ENCODE results near the gene WRAP53.

Gene WRAP53

DNA sequence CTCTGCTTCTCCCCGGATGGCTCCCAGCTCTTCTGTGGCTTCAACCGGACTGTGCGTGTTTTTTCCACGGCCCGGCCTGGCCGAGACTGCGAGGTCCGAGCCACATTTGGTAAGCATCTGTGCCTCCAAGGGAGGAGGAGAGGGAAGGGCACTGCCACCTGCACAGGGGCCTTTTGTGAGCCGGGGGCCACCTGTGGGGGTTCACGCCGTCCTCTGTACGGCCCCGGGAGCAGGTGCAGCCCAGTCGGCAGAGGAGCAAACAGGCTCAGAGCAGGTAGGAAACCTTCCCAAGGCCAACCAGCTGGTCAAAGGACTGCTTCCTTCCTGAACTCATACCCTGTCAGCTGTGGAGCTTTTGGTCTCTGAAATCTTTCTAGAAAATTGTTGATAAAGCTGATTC lies 13.4 kb downstream of the WRAP53 start:
- H3K9me3 ChIP-seq (ENCODE audit: control insufficient read depth, insufficient read depth, low read length) = no peaks in the 10 kb centered on the region
- H3K27me3 ChIP-seq (ENCODE audit: control insufficient read depth, insufficient read depth, low read length) = no peaks in the 10 kb centered on the region
- no peak overlapping the region for H3K4me3 ChIP-seq (ENCODE audit: low read length)
- peaks cover 8% of the 10 kb centered on the region for H3K4me1 ChIP-seq (ENCODE audit: control insufficient read depth, insufficient read depth, low read length)
- H3K36me3 ChIP-seq (ENCODE audit: control insufficient read depth, insufficient read depth, low read length) = no peaks in the 10 kb centered on the region; the same call in 1 of the 2 replicates
- H3K27ac ChIP-seq (ENCODE audit: low read length) = no peak overlapping the region
- no CpG with 5 or more reads among the region's 14 CpGs for WGBS (ENCODE audit: insufficient coverage, insufficient read length)
- no peak for DNase-seq (ENCODE audit: low read depth, low spot score)

DNA sequence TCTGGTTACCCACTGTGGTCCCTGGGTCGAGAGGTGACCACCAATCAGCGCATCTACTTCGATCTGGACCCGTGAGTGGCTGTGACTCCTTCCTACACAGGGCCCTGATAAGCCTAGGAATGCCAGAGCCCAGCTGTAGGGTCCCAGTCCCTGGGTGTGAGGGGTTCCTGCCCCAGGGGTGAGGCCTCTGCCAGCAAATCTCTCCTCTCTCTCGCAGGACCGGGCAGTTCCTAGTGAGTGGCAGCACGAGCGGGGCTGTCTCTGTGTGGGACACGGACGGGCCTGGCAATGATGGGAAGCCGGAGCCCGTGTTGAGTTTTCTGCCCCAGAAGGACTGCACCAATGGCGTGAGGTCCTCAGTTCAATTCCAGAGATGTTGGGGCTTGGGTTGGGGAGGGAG lies 14.5 kb downstream of the WRAP53 start:
- Histone ChIP-seq H3K4me3 (ENCODE audit: low read length) (no peak overlapping the region), H3K36me3 (ENCODE audit: control insufficient read depth, insufficient read depth, low read length) (no peaks in the 10 kb centered on the region; the same call in 1 of the 2 replicates), H3K9me3 (ENCODE audit: control insufficient read depth, insufficient read depth, low read length) (no peaks in the 10 kb centered on the region), H3K27ac (ENCODE audit: low read length) (no peak overlapping the region), H3K4me1 (ENCODE audit: control insufficient read depth, insufficient read depth, low read length) (peaks cover 8% of the 10 kb centered on the region), H3K27me3 (ENCODE audit: control insufficient read depth, insufficient read depth, low read length) (no peaks in the 10 kb centered on the region)
- no peak for DNase-seq (ENCODE audit: low read depth, low spot score)
- no CpG with 5 or more reads among the region's 13 CpGs for whole genome bisulfite sequencing (ENCODE audit: insufficient coverage, insufficient read length)

DNA sequence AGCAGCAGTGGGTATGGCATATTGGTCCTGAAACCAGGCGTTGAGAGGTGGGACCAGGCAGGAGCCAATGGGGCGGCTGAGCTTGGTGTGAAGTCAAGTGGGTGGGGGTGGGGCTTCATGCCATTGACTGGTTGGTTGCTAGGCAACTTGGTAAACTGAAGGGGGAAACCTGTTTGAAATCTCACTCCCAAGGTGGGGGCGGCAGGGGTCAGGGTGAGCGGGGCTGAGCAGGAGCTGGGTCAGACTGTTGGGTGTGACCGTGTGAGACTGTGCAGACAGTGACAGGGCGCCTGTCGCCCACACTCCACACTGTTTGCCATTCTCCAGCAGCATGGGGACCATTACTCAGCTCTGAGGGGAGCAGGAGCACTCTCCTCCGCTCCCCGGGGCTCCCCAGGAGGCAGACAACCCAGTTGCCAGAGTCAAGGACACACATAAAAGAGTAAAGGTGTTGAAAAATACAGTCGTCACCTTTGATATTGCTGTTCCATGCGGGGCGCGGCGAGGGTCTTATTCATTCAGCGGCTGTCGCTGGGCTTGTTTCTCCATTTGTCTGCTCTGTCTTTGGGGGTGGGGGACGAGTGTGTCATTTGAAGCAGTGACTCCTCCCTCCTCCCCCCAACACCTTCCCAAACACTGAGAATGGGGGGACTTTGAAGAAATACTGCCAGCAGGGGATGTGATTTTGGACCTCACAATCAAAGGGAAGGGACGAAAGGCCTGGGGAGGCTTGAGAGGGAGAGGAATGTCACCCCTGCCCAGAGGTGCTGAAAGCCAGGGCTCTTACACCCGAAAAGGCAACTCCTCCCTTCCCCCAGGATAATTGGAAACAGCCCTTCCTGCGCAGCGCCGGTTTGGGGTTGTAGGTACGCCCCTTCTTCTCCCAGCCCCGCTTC lies 15.6 kb downstream of the WRAP53 start:
- peaks cover 8% of the 10 kb centered on the region for H3K4me1 ChIP-seq (ENCODE audit: control insufficient read depth, insufficient read depth, low read length)
- no CpG with 5 or more reads among the region's 24 CpGs for WGBS (ENCODE audit: insufficient coverage, insufficient read length)
- no peaks in the 10 kb centered on the region for H3K27me3 ChIP-seq (ENCODE audit: control insufficient read depth, insufficient read depth, low read length)
- DNase-seq (ENCODE audit: low read depth, low spot score) = no peak
- no peaks in the 10 kb centered on the region; the same call in 1 of the 2 replicates for H3K36me3 ChIP-seq (ENCODE audit: control insufficient read depth, insufficient read depth, low read length)
- peak overlapping the region; percentile 13; the same call in 1 of the 2 replicates for H3K4me3 ChIP-seq (ENCODE audit: low read length)
- no peaks in the 10 kb centered on the region for H3K9me3 ChIP-seq (ENCODE audit: control insufficient read depth, insufficient read depth, low read length)
- H3K27ac ChIP-seq (ENCODE audit: low read length) = no peak overlapping the region

DNA sequence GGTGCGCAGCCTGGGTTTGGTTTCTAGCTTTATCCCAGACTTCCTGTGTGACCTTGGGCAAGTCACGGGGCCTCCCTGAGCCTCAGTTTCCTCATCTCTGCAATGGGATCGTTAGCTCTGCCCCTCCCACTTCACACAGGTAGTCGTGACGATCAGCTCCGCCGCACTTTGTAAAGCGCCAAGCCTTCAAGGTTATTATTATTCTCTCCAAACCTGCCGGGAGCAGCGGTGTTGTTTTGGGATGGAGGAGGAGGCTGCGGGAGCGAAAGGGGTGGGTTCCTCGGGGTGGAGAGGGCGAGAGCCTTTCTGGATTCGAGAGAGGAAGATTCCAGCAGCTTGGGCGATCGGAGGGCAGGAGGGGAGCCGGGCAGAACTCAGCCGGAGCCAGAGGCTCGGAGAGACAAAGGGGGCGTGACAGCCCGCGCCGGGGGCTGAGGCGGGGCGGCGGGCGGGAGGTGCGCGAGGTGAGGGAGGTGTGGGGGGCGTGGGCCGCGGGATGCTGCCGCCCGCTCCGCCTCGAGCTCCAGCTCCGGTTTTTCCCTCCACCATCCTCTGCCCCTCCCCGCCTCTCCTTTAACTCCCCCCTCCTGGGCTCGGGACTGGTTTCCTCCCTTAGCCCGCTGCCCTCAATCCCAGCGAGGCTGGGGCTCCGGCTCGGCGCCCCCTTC lies 16.5 kb downstream of the WRAP53 start, which contains the start of gene EFNB3:
Gene EFNB3 (plus strand): TSS at position 602 of the 668 bp plus-strand sequence. CDS start 397 bp downstream, outside the sequence.
- Histone ChIP-seq H3K27me3 (ENCODE audit: control insufficient read depth, insufficient read depth, low read length) (no peaks in the 10 kb centered on the region), H3K4me3 (ENCODE audit: low read length) (peak within 1 kb of the TSS; percentile 64), H3K9me3 (ENCODE audit: control insufficient read depth, insufficient read depth, low read length) (no peaks in the 10 kb centered on the region), H3K4me1 (ENCODE audit: control insufficient read depth, insufficient read depth, low read length) (peaks cover 8% of the 10 kb centered on the region), H3K36me3 (ENCODE audit: control insufficient read depth, insufficient read depth, low read length) (no peaks in the 10 kb centered on the region; the same call in 1 of the 2 replicates), H3K27ac (ENCODE audit: low read length) (no peak within 1 kb of the TSS)
- WGBS (ENCODE audit: insufficient coverage, insufficient read length) = no CpG with 5 or more reads among the region's 45 CpGs
- DNase-seq (ENCODE audit: low read depth, low spot score) = no peak

DNA sequence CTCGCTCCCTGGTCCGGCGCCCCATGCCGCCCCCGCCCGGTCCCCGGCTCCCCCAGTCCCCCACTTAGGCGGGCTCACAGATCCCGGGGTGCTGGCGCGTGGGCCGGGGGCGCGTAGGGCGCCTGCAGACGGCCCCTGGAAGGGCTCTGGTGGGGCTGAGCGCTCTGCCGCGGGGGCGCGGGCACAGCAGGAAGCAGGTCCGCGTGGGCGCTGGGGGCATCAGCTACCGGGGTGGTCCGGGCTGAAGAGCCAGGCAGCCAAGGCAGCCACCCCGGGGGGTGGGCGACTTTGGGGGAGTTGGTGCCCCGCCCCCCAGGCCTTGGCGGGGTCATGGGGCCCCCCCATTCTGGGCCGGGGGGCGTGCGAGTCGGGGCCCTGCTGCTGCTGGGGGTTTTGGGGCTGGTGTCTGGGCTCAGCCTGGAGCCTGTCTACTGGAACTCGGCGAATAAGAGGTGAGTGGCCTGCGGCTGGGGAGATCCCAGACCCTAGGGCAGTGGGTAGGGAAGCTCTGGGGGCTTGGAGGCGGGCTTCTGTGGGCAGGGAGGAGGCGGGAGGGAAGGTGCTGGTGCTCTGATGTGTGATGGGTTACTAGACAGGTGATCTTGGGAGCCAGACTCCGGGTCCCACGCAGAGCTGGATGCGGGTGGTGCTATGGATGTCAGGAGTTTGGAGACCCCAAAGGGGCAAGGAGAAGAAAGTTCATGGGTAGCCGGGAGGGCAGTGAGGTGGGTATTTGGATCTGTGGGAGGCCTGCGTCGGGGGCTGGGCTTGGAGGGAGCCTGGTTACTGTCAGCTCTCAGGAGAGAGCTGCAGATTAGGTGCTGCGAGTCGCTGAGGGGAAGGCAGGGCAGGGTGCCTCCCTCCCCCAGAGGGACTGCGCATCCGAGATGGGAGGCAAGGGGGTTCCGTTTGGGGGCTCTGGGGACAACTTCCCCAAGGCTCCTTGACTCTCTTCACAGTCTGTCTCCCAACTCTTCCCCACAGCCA lies 17.3 kb downstream of the WRAP53 start:
- Histone ChIP-seq H3K4me1 (ENCODE audit: control insufficient read depth, insufficient read depth, low read length) (peaks cover 8% of the 10 kb centered on the region), H3K9me3 (ENCODE audit: control insufficient read depth, insufficient read depth, low read length) (no peaks in the 10 kb centered on the region), H3K27me3 (ENCODE audit: control insufficient read depth, insufficient read depth, low read length) (no peaks in the 10 kb centered on the region), H3K4me3 (ENCODE audit: low read length) (peak overlapping the region; percentile 64), H3K27ac (ENCODE audit: low read length) (no peak overlapping the region), H3K36me3 (ENCODE audit: control insufficient read depth, insufficient read depth, low read length) (no peaks in the 10 kb centered on the region; the same call in 1 of the 2 replicates)
- DNase-seq (ENCODE audit: low read depth, low spot score) = no peak
- no CpG with 5 or more reads among the region's 50 CpGs for WGBS (ENCODE audit: insufficient coverage, insufficient read length)

DNA sequence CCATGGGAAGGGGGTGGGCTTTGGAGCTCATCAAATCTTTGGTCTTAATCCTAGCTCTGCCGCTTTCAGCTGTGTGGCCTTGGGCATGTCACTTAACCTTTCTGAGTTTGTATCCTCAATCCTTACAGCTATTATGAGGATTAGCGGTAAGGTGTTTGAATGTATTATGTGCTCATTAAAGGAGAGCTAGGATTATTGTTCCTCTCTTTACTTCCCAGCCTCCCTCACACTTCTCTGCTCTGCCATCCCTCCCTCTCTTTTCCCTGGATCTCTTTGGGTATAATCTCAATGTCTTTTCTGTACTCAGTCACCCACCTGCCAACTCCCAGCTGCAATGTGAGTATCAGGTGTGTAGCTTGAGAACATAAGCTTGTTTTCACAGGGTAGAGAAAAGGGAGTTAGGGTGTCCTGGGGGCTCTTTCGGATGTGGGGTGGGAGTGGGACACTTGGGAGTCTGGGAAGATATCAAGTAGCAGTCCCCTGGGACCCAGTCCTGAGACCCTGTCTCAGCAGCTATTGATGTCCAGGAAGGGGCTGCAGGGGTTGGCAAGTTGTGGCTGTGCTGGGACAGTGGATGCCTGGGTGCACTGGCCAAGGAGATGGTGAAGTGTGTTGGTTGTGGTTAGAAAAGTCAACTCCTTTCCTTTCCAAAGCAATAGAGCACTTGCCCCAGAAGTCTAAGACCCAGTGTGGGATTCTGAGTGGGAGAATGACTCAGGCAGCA lies 18.5 kb downstream of the WRAP53 start:
- H3K9me3 ChIP-seq (ENCODE audit: control insufficient read depth, insufficient read depth, low read length) = no peaks in the 10 kb centered on the region
- H3K36me3 ChIP-seq (ENCODE audit: control insufficient read depth, insufficient read depth, low read length) = no peaks in the 10 kb centered on the region; the same call in 1 of the 2 replicates
- H3K27ac ChIP-seq (ENCODE audit: low read length) = no peak overlapping the region
- WGBS (ENCODE audit: insufficient coverage, insufficient read length) = no CpG with 5 or more reads among the region's 3 CpGs
- H3K27me3 ChIP-seq (ENCODE audit: control insufficient read depth, insufficient read depth, low read length) = no peaks in the 10 kb centered on the region
- H3K4me3 ChIP-seq (ENCODE audit: low read length) = no peak overlapping the region
- DNase-seq (ENCODE audit: low read depth, low spot score) = no peak
- peaks cover 8% of the 10 kb centered on the region for H3K4me1 ChIP-seq (ENCODE audit: control insufficient read depth, insufficient read depth, low read length)

DNA sequence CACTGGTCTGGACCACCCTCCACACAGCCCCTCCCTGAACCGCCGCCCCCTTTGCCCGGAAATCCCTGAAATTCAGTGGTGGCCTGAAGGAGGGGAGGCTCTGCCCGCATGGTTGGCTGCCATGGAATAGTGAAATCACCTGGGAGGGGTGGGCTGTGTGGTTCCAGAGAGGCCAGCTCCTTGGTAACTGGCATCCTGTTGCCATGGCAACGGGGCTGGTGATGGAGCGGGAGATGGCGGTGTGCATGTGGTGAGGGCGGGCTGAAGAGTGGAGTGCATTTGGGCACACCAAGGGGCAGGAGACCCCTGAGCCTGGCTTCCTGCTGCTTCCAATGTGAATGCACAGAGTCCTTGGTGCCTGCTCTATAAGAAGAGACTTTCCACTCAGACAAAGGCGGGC lies 19.2 kb downstream of the WRAP53 start:
- Histone ChIP-seq H3K27ac (ENCODE audit: low read length) (no peak overlapping the region), H3K4me3 (ENCODE audit: low read length) (no peak overlapping the region), H3K27me3 (ENCODE audit: control insufficient read depth, insufficient read depth, low read length) (no peaks in the 10 kb centered on the region), H3K4me1 (ENCODE audit: control insufficient read depth, insufficient read depth, low read length) (peaks cover 14% of the 10 kb centered on the region), H3K9me3 (ENCODE audit: control insufficient read depth, insufficient read depth, low read length) (no peaks in the 10 kb centered on the region), H3K36me3 (ENCODE audit: control insufficient read depth, insufficient read depth, low read length) (no peaks in the 10 kb centered on the region; the same call in 1 of the 2 replicates)
- DNase-seq (ENCODE audit: low read depth, low spot score) = no peak
- no CpG with 5 or more reads among the region's 9 CpGs for WGBS (ENCODE audit: insufficient coverage, insufficient read length)

DNA sequence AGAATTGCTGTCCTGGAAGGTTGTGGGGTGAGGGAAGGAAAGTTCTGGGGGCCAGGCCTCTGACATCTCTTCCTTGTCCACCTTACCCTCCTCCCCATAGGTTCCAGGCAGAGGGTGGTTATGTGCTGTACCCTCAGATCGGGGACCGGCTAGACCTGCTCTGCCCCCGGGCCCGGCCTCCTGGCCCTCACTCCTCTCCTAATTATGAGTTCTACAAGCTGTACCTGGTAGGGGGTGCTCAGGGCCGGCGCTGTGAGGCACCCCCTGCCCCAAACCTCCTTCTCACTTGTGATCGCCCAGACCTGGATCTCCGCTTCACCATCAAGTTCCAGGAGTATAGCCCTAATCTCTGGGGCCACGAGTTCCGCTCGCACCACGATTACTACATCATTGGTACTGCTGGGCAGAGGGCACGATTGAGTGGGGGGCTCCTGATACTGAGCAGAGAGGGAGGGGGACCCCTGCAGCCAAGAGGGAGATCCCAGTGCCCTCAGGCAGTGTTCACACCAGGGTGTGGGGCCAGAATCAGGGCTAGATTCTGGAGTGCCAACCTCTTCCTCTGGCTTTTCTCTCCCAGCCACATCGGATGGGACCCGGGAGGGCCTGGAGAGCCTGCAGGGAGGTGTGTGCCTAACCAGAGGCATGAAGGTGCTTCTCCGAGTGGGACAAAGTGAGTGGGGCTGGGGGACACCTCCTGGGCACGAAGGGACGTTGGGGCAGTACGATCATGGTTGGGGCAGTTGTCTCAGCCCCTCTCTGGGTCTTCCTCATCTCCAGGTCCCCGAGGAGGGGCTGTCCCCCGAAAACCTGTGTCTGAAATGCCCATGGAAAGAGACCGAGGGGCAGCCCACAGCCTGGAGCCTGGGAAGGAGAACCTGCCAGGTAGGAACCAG lies 19.8 kb downstream of the WRAP53 start:
- Histone ChIP-seq H3K4me3 (ENCODE audit: low read length) (no peak overlapping the region), H3K27ac (ENCODE audit: low read length) (no peak overlapping the region), H3K9me3 (ENCODE audit: control insufficient read depth, insufficient read depth, low read length) (no peaks in the 10 kb centered on the region), H3K27me3 (ENCODE audit: control insufficient read depth, insufficient read depth, low read length) (no peaks in the 10 kb centered on the region), H3K4me1 (ENCODE audit: control insufficient read depth, insufficient read depth, low read length) (peaks cover 13% of the 10 kb centered on the region), H3K36me3 (ENCODE audit: control insufficient read depth, insufficient read depth, low read length) (no peaks in the 10 kb centered on the region; the same call in 1 of the 2 replicates)
- no peak for DNase-seq (ENCODE audit: low read depth, low spot score)
- WGBS (ENCODE audit: insufficient coverage, insufficient read length) = no CpG with 5 or more reads among the region's 22 CpGs

DNA sequence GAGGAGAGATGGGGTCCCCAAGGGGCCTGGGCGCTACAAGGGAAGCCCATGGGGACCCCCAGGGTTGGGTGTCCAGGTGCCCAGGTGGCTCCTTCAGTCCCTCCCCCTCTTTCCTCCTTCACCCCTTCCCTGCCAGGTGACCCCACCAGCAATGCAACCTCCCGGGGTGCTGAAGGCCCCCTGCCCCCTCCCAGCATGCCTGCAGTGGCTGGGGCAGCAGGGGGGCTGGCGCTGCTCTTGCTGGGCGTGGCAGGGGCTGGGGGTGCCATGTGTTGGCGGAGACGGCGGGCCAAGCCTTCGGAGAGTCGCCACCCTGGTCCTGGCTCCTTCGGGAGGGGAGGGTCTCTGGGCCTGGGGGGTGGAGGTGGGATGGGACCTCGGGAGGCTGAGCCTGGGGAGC lies 20.8 kb downstream of the WRAP53 start:
- Histone ChIP-seq H3K36me3 (ENCODE audit: control insufficient read depth, insufficient read depth, low read length) (no peaks in the 10 kb centered on the region), H3K27ac (ENCODE audit: low read length) (no peak overlapping the region), H3K4me1 (ENCODE audit: control insufficient read depth, insufficient read depth, low read length) (peaks cover 8% of the 10 kb centered on the region), H3K9me3 (ENCODE audit: control insufficient read depth, insufficient read depth, low read length) (no peaks in the 10 kb centered on the region), H3K27me3 (ENCODE audit: control insufficient read depth, insufficient read depth, low read length) (no peaks in the 10 kb centered on the region), H3K4me3 (ENCODE audit: low read length) (no peak overlapping the region)
- DNase-seq (ENCODE audit: low read depth, low spot score) = no peak
- WGBS (ENCODE audit: insufficient coverage, insufficient read length) = no CpG with 5 or more reads among the region's 11 CpGs

Measured in iPS DF 6.9 (cell line).